NCI-H524 treated with DMSO at 0.1 percent for 48 hours (cell line): ENCODE data around the gene HIBADH.
"Not testable (repeated sequence)": the region's sequence is repeated elsewhere in the genome, so short reads cannot be mapped to it uniquely, and the experiment has no call there.

Experiments
- DNase-seq: peaks from one replicate; lab custom pipeline; 2025; lab: John Stamatoyannopoulos, UW

The HIBADH gene

GRCh38 chr7:27547401-27547800 is 115.3 kb downstream of the HIBADH start:
- DNase-seq = no peak

GRCh38 chr7:27546610-27547009 is 116.1 kb downstream of the HIBADH start:
- no peak for DNase-seq

- DNase-seq = no peak
Observed at GRCh38 chr7:27535795-27536194, 126.9 kb downstream of the HIBADH start.

GRCh38 chr7:27533652-27534081 is 129.0 kb downstream of the HIBADH start:
- DNase-seq = no peak

GRCh38 chr7:27532314-27532713 is 130.4 kb downstream of the HIBADH start:
- DNase-seq = no peak

GRCh38 chr7:27527348-27527714 is 135.4 kb downstream of the HIBADH start:
- DNase-seq = no peak

- no peak for DNase-seq
Observed at GRCh38 chr7:27526611-27527347, 135.9 kb downstream of the HIBADH start.

- DNase-seq = no peak
Observed at GRCh38 chr7:27526131-27526530, 136.6 kb downstream of the HIBADH start.

- no peak for DNase-seq
Observed at GRCh38 chr7:27523321-27523720, 139.4 kb downstream of the HIBADH start.

GRCh38 chr7:27522566-27522965 is 140.1 kb downstream of the HIBADH start:
- DNase-seq = no peak

GRCh38 chr7:27520815-27521790 is 141.6 kb downstream of the HIBADH start:
- DNase-seq = no peak

- DNase-seq = peak; percentile 78
Observed at GRCh38 chr7:27519793-27520469, 142.8 kb downstream of the HIBADH start.

- DNase-seq = no peak
Observed at GRCh38 chr7:27518561-27519350, 143.9 kb downstream of the HIBADH start.

- no peak for DNase-seq
Observed at GRCh38 chr7:27516421-27516820, 146.3 kb downstream of the HIBADH start.

GRCh38 chr7:27515933-27516332 is 146.8 kb downstream of the HIBADH start:
- DNase-seq = no peak

- no peak for DNase-seq
Observed at GRCh38 chr7:27514861-27515260, 147.8 kb downstream of the HIBADH start.

GRCh38 chr7:27513885-27514284 is 148.8 kb downstream of the HIBADH start:
- no peak for DNase-seq

- DNase-seq = not testable (repeated sequence)
Observed at GRCh38 chr7:27511370-27511769, 151.3 kb downstream of the HIBADH start.

GRCh38 chr7:27510541-27510940 is 152.1 kb downstream of the HIBADH start:
- DNase-seq = no peak

- not testable (repeated sequence) for DNase-seq
Observed at GRCh38 chr7:27501879-27502278, 160.8 kb downstream of the HIBADH start.

GRCh38 chr7:27501001-27501400 is 161.7 kb downstream of the HIBADH start:
- no peak for DNase-seq

- DNase-seq = no peak
Observed at GRCh38 chr7:27492224-27492623, 170.5 kb downstream of the HIBADH start.
